IPS DF 4.7 (cell line): ENCODE measurements around the gene IMPDH2.
"Not testable (repeated sequence)": the region's sequence is repeated elsewhere in the genome, so short reads cannot be mapped to it uniquely, and the experiment has no call there.

Source experiments
- DNase-seq: peaks from one replicate; pipeline ENCODE4 v3.0.0-alpha.2; 2013; ENCODE audit warnings: low spot score; ENCODE audit errors: extremely low read depth

IMPDH2 gene

DNA sequence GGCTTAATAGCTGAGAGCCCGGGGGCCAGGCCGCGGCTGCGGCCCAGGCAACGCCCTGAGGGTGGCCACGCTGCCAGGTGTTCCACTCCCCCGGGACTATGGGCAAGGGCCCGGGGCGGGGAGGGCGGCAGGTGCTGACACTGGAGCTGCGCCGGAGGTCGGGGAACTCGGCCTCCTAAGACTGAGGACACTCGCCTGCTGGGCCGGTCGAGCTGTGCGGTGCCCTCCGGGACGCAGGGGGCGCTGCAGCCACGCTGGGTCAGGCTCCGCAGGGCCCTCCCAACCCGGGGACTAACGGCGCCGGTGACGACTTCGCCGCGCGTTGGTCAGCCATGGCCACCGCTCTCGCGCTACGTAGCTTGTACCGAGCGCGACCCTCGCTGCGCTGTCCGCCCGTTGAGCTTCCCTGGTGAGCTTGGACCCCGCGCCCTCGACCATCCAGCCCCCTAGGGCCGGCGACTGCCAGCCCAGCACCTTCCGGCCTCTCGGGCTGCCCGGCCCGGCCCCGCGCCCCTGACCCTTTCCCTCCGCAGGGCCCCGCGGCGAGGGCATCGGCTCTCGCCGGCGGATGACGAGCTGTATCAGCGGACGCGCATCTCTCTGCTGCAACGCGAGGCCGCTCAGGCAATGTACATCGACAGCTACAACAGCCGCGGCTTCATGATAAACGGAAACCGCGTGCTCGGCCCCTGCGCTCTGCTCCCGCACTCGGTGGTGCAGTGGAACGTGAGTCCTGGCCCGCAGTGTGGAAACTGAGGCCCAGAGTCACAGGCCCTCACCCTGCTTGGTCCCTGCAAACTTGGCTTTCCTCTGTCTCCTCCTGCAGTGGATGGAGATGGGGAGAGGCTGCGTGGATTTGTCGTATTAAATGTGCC, 7.1 kb downstream of the IMPDH2 start, which contains the start of gene NDUFAF3:
Gene NDUFAF3, plus strand, starts transcription at position 309 of the 875 bp plus-strand sequence. Its CDS starts 24 bp downstream, at position 333.
- no peak for DNase-seq

DNA sequence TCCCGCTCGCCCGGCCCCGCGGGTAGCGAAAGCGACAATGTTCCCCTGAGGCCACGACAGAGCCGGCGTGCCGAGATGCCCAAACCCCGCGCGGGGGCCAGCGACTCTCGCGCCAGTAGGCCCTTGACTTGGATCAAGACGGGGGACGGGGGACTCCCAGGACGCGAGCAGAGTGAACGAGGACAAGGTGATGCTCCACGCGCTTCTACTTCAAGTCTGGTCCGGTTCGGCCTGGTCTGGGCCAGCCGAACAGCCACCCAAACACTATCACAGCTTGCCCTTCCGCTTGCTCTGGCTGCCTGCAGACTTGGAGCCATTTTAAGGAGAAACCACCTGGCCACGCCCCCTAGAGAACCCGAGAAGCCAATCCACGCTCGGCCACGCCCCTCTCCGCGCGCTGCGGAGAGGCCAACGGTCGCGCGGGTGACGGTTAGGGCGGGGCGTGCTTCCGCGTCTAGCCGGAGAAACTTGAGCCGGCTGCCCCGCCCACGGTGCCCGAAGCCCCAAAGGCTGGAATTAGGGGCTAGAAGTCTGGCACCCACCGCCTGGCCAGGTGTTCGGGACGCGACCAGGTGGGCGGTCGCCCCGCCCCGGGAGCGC, 7.9 kb downstream of the IMPDH2 start:
- no peak for DNase-seq

- DNase-seq: no peak
Observed at GRCh38 chr3:49020330-49021212, 8.6 kb downstream of the IMPDH2 start.

GRCh38 chr3:49019941-49020329, 9.3 kb downstream of the IMPDH2 start:
- no peak for DNase-seq

DNA sequence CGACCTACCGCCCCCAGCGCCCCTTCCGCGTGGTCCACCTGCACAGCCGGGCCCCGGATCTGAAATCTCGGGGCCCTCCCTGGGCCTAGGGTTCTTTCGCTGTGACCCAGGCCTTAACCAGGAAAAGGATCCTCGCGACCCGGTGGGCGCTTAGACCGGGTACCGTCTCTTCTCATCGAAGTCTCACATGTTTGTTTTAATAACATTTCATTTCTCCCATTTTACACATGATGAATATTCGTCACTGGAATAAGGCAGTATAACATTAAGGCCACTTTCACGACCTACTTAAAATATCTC, 10.5 kb downstream of the IMPDH2 start:
- DNase-seq: no peak

GRCh38 chr3:49017971-49018706, 11.1 kb downstream of the IMPDH2 start, which contains the start of gene DALRD3:
TSS of gene DALRD3 (minus strand) at chr3:49018580. CDS start at chr3:49018564, 16 bp downstream.
- DNase-seq: no peak

- DNase-seq: no peak
Observed at GRCh38 chr3:49017229-49017970, 11.8 kb downstream of the IMPDH2 start.

- DNase-seq: no peak
Observed at GRCh38 chr3:49016414-49017228, 12.6 kb downstream of the IMPDH2 start.

GRCh38 chr3:49015765-49016164, 13.4 kb downstream of the IMPDH2 start:
- no peak for DNase-seq

DNA sequence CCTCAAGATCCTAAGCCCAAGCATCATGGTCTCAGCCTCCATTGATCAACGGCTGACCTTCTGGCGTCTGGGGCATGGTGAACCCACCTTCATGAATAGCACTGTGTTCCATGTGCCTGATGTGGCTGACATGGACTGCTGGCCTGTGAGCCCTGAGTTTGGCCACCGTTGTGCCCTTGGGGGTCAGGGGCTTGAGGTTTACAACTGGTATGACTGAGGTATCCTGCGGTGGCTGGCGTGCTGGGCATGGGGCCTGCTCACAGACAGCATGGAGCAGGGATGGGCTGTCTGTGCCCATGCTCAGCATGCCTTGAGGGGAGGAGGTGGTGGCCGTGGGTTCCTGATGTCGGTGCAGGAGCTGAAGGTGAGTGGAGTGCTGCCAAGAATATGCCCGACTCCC, 14.1 kb downstream of the IMPDH2 start:
- no peak for DNase-seq

GRCh38 chr3:49013738-49014660, 15.2 kb downstream of the IMPDH2 start:
- DNase-seq: no peak

DNA sequence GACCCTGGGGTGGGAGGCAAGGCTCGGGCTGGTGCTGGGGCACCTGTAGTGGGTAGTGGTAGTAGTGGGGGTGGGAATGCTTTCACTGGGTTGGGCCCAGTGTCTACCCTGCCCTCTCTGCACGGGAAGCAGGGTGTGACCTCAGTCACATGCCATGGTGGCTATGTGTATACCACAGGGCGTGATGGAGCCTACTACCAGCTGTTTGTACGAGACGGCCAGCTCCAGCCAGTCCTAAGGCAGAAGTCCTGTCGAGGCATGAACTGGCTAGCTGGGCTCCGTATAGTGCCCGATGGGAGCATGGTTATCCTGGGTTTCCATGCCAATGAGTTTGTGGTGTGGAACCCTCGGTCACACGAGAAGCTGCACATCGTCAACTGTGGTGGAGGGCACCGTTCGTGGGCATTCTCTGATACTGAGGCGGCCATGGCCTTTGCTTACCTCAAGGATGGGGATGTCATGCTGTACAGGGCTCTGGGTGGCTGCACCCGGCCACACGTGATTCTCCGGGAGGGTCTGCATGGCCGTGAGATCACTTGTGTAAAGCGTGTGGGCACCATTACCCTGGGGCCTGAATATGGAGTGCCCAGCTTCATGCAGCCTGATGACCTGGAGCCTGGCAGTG, 16.0 kb downstream of the IMPDH2 start:
- DNase-seq: no peak

DNA sequence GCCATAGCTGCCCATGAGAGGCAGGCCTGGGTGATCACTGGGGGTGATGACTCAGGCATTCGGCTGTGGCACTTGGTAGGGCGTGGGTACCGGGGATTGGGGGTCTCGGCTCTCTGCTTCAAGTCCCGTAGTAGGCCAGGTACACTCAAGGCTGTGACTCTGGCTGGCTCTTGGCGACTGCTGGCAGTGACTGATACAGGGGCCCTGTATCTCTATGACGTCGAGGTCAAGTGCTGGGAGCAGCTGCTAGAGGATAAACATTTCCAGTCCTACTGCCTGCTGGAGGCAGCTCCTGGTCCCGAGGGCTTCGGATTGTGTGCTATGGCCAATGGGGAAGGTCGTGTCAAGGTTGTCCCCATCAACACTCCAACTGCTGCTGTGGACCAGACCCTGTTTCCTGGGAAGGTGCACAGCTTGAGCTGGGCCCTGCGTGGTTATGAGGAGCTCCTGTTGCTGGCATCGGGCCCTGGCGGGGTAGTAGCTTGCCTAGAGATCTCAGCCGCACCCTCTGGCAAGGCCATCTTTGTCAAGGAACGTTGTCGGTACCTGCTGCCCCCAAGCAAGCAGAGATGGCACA, 16.7 kb downstream of the IMPDH2 start:
- DNase-seq: no peak

DNA sequence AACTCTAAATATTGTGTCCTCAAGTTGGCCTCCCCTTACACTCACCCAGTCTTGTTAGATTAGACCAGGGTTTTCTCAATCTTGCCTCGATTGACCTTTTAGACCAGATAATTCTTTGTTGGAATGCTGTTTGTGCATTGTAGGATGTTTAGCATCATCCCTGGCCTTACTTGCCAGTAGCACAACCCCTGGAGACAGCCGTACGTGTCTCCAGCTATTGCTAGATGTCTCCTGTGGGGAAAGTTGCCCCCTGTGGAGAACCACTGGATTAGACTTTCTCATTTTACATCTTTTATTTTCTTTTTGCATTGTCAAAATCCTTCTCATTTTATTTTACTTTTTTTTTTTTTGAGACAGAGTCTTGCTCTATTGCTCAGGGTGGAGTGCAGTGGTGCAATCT, 19.8 kb downstream of the IMPDH2 start:
- no peak for DNase-seq

DNA sequence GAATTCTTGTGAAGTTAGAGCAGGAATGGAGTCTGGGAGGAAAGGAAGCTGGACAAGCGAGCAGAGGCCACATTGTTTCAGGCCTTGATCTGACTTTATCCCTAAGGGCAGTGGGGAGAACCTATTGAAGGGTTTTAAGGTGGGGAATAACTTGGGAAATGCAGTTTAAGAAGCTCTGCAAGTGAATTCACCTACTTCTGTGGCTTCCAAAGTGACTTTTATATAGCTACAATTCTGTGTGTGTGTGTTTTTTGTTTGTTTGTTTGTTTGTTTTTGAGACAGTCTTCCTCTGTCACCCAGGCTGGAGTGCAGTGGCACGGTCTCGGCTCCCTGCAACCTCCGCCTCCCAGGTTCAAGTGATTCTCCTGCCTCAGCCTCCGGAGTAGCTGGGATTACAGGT, 20.6 kb downstream of the IMPDH2 start:
- not testable (repeated sequence) for DNase-seq

- DNase-seq: no peak
Observed at GRCh38 chr3:49007771-49008528, 21.2 kb downstream of the IMPDH2 start.
